Peyer's patch (tissue), 4 donors: ENCODE measurements around the gene UBE2E2. TPM values are rescaled to one million over a fixed set of nuclear protein-coding genes. Genes with fewer than 3 reads are reported as not detected.

Source experiments
- DNase-seq, 3 donors: peaks; one replicate each; pipeline ENCODE4 v3.0.0-alpha.2; 2017 to 2019
- H3K27ac ChIP-seq, 4 donors: fragments of 200-600 bp; sonication (generic); one replicate each; pipeline ENCODE4 v1.5.1; 2016 to 2019
- H3K27me3 ChIP-seq, 2 donors: fragments of 200-600 bp; sonication (generic); one replicate each; pipeline ENCODE4 v1.5.1; 2019
- H3K36me3 ChIP-seq, 3 donors: fragments of 200-600 bp; sonication (generic); one replicate each; pipeline ENCODE4 v1.5.1; 2016 to 2019
- H3K4me1 ChIP-seq, 4 donors: fragments of 200-600 bp; sonication (generic); one replicate each; pipeline ENCODE4 v1.5.1; 2016 to 2019
- H3K4me3 ChIP-seq, 4 donors: fragments of 200-600 bp; sonication (generic); 1 replicate in 3 of 4; 2 replicates in 1 of 4; pipeline ENCODE4 v1.5.1; 2016 to 2019; ENCODE audit warnings: mild to moderate bottlenecking in 1 of 4
- H3K9me3 ChIP-seq, 4 donors: fragments of 200-600 bp; sonication (generic); one replicate each; pipeline ENCODE4 v1.5.1; 2016 to 2019; ENCODE audit warnings: mild to moderate bottlenecking in 1 of 4
- CTCF ChIP-seq, 6 experiments: fragments of 450-650 bp in 4 of 6; fragments of 200-600 bp in 2 of 6; sonication (generic) in 1 of 6; IDR thresholded peaks; one replicate each; pipeline ENCODE4 v1.5.1; 2017 to 2019; ENCODE audit warnings: antibody characterized with exemption in 6 of 6, mild to moderate bottlenecking in 3 of 6, moderate library complexity in 1 of 6
- POLR2A ChIP-seq, 2 donors: fragments of 450-650 bp; IDR thresholded peaks; one replicate each; pipeline ENCODE4 v1.5.1; 2017; ENCODE audit warnings: antibody characterized with exemption in 2 of 2, mild to moderate bottlenecking in 2 of 2, moderate library complexity in 2 of 2
- total RNA-seq, 4 donors: library from RNA; depleted of rRNA; stranded (reverse); fragments of >200 nt; gene quantifications; one replicate each; pipeline ENCODE4 v1.1.0, GENCODE V29; 2016

Gene UBE2E2
- total RNA-seq, 4 donors from 2014 or later, result 0.70 to 37.1 (median 20.8) TPM

DNA sequence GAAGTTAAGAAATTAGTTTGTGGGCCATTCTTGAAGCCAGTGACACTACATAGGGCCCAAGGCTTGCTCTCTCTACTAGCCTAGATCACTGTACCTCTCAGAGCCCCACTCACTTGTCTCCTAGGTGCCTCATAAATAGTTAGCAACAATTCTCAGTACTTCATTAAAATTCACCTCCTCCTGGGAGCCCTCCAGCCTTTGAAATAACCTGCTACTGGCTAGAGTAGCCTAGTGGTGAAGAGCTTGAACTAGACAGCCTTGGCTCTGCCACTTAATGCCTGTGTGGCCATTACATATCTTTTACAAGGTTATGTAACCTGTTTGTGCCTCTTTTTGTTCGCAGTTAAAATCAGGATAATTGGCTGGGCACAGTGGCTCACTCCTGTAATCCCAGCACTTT lies 89.3 kb downstream of the UBE2E2 start:
- no peaks in the 10 kb centered on the region for H3K36me3 ChIP-seq
- no peak overlapping the region for H3K27ac ChIP-seq
- H3K9me3 ChIP-seq, result no peaks in the 10 kb centered on the region
- H3K4me3 ChIP-seq, result no peak overlapping the region
- TF ChIP-seq CTCF (IDR thresholded peaks at IDR 0.05), result no peak
- TF ChIP-seq POLR2A (IDR thresholded peaks at IDR 0.05), result no peak
- DNase-seq, result no peak
- H3K4me1 ChIP-seq, result no peaks in the 10 kb centered on the region
- no peaks in the 10 kb centered on the region for H3K27me3 ChIP-seq

- no peak for DNase-seq
- no peak overlapping the region for H3K27ac ChIP-seq
- TF ChIP-seq POLR2A (IDR thresholded peaks at IDR 0.05), result no peak
- TF ChIP-seq CTCF (IDR thresholded peaks at IDR 0.05), result no peak
- H3K27me3 ChIP-seq, result no peaks in the 10 kb centered on the region
- H3K9me3 ChIP-seq, result no peaks in the 10 kb centered on the region
- no peak overlapping the region for H3K4me3 ChIP-seq
- no peaks in the 10 kb centered on the region for H3K36me3 ChIP-seq
- no peaks in the 10 kb centered on the region for H3K4me1 ChIP-seq
Measured at GRCh38 chr3:23294770-23295387, 91.8 kb downstream of the UBE2E2 start.

DNA sequence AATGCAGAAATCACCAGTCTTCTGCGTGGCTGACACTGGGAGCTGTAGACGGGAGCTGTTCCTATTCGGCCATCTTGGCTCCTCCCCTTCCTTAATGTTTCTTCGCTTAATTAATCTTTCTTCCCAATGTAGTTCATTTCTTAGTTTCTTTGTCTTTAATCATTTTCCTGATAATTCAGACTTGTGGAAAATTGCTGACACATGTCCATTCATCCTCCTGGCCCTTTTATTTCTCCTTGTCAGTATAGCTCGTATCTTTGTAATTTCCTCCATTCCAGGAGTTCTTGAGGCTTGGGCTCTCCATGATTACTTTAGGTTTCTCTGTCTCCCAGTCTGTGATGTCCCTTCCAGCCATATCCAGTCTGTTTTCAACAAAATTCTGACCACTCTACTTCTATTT lies 98.7 kb downstream of the UBE2E2 start:
- no peaks in the 10 kb centered on the region for H3K4me1 ChIP-seq
- no peak overlapping the region for H3K27ac ChIP-seq
- no peak overlapping the region for H3K4me3 ChIP-seq
- no peaks in the 10 kb centered on the region for H3K36me3 ChIP-seq
- H3K9me3 ChIP-seq, result no peaks in the 10 kb centered on the region
- DNase-seq, result no peak
- TF ChIP-seq POLR2A (IDR thresholded peaks at IDR 0.05), result no peak
- TF ChIP-seq CTCF (IDR thresholded peaks at IDR 0.05), result no peak
- no peaks in the 10 kb centered on the region for H3K27me3 ChIP-seq

DNA sequence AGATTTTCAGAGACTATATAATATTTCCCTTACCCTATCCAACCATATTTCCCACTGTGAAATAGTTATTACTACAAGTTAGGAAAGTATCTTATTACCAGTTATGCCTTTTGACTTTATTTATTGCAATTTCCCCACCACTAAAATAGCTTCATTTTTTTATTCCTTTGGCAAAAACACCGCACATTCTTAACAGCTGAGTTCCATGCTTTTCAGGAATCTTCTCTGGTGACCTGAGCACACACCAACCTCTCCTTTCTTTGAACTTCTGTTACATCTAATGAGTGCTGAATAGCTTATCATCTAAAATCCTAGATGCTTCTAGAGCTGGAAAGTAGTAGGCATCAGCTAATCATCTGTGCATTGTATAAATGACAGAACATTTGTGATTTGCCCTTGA lies 99.1 kb downstream of the UBE2E2 start:
- H3K36me3 ChIP-seq, result no peaks in the 10 kb centered on the region
- no peaks in the 10 kb centered on the region for H3K9me3 ChIP-seq
- H3K4me3 ChIP-seq, result no peak overlapping the region
- DNase-seq, result no peak
- H3K27me3 ChIP-seq, result no peaks in the 10 kb centered on the region
- TF ChIP-seq POLR2A (IDR thresholded peaks at IDR 0.05) (no peak), CTCF (IDR thresholded peaks at IDR 0.05) (no peak)
- H3K4me1 ChIP-seq, result no peaks in the 10 kb centered on the region
- H3K27ac ChIP-seq, result no peak overlapping the region

- TF ChIP-seq CTCF (IDR thresholded peaks at IDR 0.05) (no peak), POLR2A (IDR thresholded peaks at IDR 0.05) (no peak)
- no peaks in the 10 kb centered on the region for H3K36me3 ChIP-seq
- no peak for DNase-seq
- H3K27me3 ChIP-seq, result no peaks in the 10 kb centered on the region
- H3K4me1 ChIP-seq, result no peaks in the 10 kb centered on the region
- no peak overlapping the region for H3K27ac ChIP-seq
- H3K9me3 ChIP-seq, result no peaks in the 10 kb centered on the region
- no peak overlapping the region for H3K4me3 ChIP-seq
Measured at GRCh38 chr3:23303601-23304217, 100.6 kb downstream of the UBE2E2 start.
